GM12872 (cell line): ENCODE results near the gene ARMC5.
A peak's percentile ranks its signal among the peaks of the same experiment; 100 is the strongest.

ENCODE experiments used
- CTCF ChIP-seq: IDR thresholded peaks from 3 replicates; pipeline ENCODE4 v1.5.1; 2011; ENCODE audit warnings: low read depth, mild to moderate bottlenecking, low read length, moderate library complexity; ENCODE audit not compliant: insufficient read depth

Gene ARMC5

GRCh38 chr16:31467151-31467773 is 8.0 kb downstream of the ARMC5 start:
- no peak for TF ChIP-seq CTCF

- TF ChIP-seq CTCF: no peak
Measured at GRCh38 chr16:31467858-31468257, 8.6 kb downstream of the ARMC5 start.

- no peak for TF ChIP-seq CTCF
Measured at GRCh38 chr16:31470615-31471014, 11.3 kb downstream of the ARMC5 start.

- TF ChIP-seq CTCF: no peak
Measured at GRCh38 chr16:31471241-31471874, 12.1 kb downstream of the ARMC5 start.

- no peak for TF ChIP-seq CTCF
Measured at GRCh38 chr16:31471875-31472708, 12.8 kb downstream of the ARMC5 start, which contains the start of gene TGFB1I1. Gene TGFB1I1 (plus strand): TSS chr16:31472152. CDS start chr16:31472189, 37 bp downstream.

GRCh38 chr16:31472709-31473203 is 13.5 kb downstream of the ARMC5 start:
- TF ChIP-seq CTCF: peak; percentile 39

GRCh38 chr16:31473264-31473984 is 14.1 kb downstream of the ARMC5 start:
- no peak for TF ChIP-seq CTCF
